ENCODE data around the gene KCNJ9.

The KCNJ9 gene

GRCh38 chr1:160092366-160093068, 11.2 kb downstream of the KCNJ9 start:
- in situ Hi-C loops (cut with MboI; ENCODE audit: low pct_unique_long_range_greater_than_20kb, low sequenced_read_pairs, unreplicated experiment), result no loop called here
- TF ChIP-seq, protein P1, sequence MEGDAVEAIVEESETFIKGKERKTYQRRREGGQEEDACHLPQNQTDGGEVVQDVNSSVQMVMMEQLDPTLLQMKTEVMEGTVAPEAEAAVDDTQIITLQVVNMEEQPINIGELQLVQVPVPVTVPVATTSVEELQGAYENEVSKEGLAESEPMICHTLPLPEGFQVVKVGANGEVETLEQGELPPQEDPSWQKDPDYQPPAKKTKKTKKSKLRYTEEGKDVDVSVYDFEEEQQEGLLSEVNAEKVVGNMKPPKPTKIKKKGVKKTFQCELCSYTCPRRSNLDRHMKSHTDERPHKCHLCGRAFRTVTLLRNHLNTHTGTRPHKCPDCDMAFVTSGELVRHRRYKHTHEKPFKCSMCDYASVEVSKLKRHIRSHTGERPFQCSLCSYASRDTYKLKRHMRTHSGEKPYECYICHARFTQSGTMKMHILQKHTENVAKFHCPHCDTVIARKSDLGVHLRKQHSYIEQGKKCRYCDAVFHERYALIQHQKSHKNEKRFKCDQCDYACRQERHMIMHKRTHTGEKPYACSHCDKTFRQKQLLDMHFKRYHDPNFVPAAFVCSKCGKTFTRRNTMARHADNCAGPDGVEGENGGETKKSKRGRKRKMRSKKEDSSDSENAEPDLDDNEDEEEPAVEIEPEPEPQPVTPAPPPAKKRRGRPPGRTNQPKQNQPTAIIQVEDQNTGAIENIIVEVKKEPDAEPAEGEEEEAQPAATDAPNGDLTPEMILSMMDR (IDR thresholded peaks at IDR 0.05; ENCODE audit: extremely low read depth, insufficient read depth, missing control alignments), result no peak
- DNase-seq (ENCODE audit: low spot score), result no peak

GRCh38 chr1:160093069-160093395, 11.7 kb downstream of the KCNJ9 start:
- no peak for DNase-seq (ENCODE audit: low spot score)
- in situ Hi-C loops (cut with MboI; ENCODE audit: low pct_unique_long_range_greater_than_20kb, low sequenced_read_pairs, unreplicated experiment), result no loop called here
- TF ChIP-seq, protein P1 (IDR thresholded peaks at IDR 0.05; ENCODE audit: extremely low read depth, insufficient read depth, missing control alignments), result no peak

DNA sequence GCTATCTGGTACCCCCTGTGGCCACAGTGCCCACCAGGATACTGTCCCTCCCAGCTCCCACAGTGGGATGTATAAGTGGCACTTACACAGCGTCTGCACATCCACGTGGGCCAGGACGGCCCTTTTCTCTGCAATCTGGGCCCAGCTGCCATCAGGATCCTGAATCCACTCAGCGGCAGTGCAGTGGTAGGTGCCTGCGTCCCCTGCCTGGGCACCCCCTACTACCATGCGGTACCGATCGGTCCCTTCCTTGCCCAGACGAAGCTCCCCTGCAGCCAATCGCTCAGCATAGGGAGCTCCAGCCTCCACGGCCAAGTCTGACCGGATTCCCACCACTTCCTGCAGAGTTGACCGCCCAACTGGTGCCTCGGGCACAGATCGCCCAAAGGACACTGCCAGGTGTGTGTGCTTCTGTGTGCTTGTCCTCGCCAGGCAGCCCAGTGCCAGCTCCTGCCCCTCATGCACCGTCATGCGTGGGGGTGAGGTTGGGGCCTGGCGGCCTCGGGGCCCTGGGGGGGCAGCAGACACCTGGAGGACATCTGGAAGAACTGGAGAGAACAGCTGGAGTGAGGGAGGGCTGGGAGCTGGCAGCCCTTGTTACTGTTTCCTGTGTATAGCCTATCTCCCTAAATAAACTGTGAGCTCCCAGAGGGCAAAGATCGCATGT, 12.4 kb downstream of the KCNJ9 start:
- no peak for DNase-seq (ENCODE audit: low spot score)
- TF ChIP-seq, protein P1 (IDR thresholded peaks at IDR 0.05; ENCODE audit: extremely low read depth, insufficient read depth, missing control alignments), result no peak
- in situ Hi-C loops (cut with MboI; ENCODE audit: low pct_unique_long_range_greater_than_20kb, low sequenced_read_pairs, unreplicated experiment), result no loop called here

- in situ Hi-C loops (cut with MboI; ENCODE audit: low pct_unique_long_range_greater_than_20kb, low sequenced_read_pairs, unreplicated experiment), result no loop called here
- TF ChIP-seq, protein P1 (IDR thresholded peaks at IDR 0.05; ENCODE audit: extremely low read depth, insufficient read depth, missing control alignments), result no peak
- DNase-seq (ENCODE audit: low spot score), result no peak
Measured at GRCh38 chr1:160094291-160094625, 12.9 kb downstream of the KCNJ9 start.

- TF ChIP-seq, protein P1 (IDR thresholded peaks at IDR 0.05; ENCODE audit: extremely low read depth, insufficient read depth, missing control alignments), result no peak
- in situ Hi-C loops (cut with MboI; ENCODE audit: low pct_unique_long_range_greater_than_20kb, low sequenced_read_pairs, unreplicated experiment), result no loop called here
- no peak for DNase-seq (ENCODE audit: low spot score)
Measured at GRCh38 chr1:160094806-160095205, 13.5 kb downstream of the KCNJ9 start.

GRCh38 chr1:160095382-160096105, 14.2 kb downstream of the KCNJ9 start:
- in situ Hi-C loops (cut with MboI; ENCODE audit: low pct_unique_long_range_greater_than_20kb, low sequenced_read_pairs, unreplicated experiment), result no loop called here
- TF ChIP-seq, protein P1 (IDR thresholded peaks at IDR 0.05; ENCODE audit: extremely low read depth, insufficient read depth, missing control alignments), result no peak

More at GRCh38 chr1:160095382-160096105, 14.2 kb downstream of the KCNJ9 start:
- DNase-seq (ENCODE audit: low spot score), result no peak
